GM10266 (cell line): ENCODE measurements around the gene PES1.

ENCODE experiments used
- DNase-seq: peaks from one replicate; pipeline ENCODE4 v3.0.0; 2012; ENCODE audit errors: extremely low spot score
- CTCF ChIP-seq: IDR thresholded peaks from 2 replicates; pipeline ENCODE4 v1.5.1; 2012; ENCODE audit warnings: mild to moderate bottlenecking, low read depth; ENCODE audit not compliant: control insufficient read depth, insufficient read depth; ENCODE audit errors: missing control alignments

The PES1 gene

GRCh38 chr22:30582051-30582450, 9.7 kb downstream of the PES1 start:
- no peak for TF ChIP-seq CTCF
- DNase-seq = no peak

- DNase-seq = no peak
- no peak for TF ChIP-seq CTCF
Measured at GRCh38 chr22:30580896-30581295, 10.8 kb downstream of the PES1 start.

- no peak for DNase-seq
- no peak for TF ChIP-seq CTCF
Measured at GRCh38 chr22:30578481-30578880, 13.2 kb downstream of the PES1 start.

GRCh38 chr22:30575859-30576258, 15.9 kb downstream of the PES1 start:
- no peak for TF ChIP-seq CTCF
- no peak for DNase-seq

- no peak for TF ChIP-seq CTCF
- no peak for DNase-seq
Measured at GRCh38 chr22:30574997-30575671, 16.6 kb downstream of the PES1 start.

GRCh38 chr22:30574095-30574981, 17.4 kb downstream of the PES1 start, which contains the start of gene GAL3ST1:
TSS of gene GAL3ST1 (minus strand) at chr22:30574665. CDS start at chr22:30557392, 17,273 bp downstream.
- TF ChIP-seq CTCF = no peak
- peak; percentile 26 for DNase-seq
